ENCODE results near the gene SBF2. TPM values are rescaled to one million over a fixed set of nuclear protein-coding genes. Genes with fewer than 3 reads are reported as not detected.
A peak's percentile ranks its signal among the peaks of the same experiment; 100 is the strongest.

Gene SBF2
- total RNA-seq, 1 donor from 2014 or later: 12.0 TPM

- ATAC-seq (ENCODE audit: low read depth) (no peak), DNase-seq (no peak)
- ChIA-PET CTCF (no interaction called here), POLR2A (no interaction called here)
- Mint-ChIP-seq H3K27ac (no peak overlapping the region), H3K4me1 (peaks cover 2% of the 10 kb centered on the region), H3K9me3 (no peaks in the 10 kb centered on the region), H3K4me3 (no peak overlapping the region), H3K36me3 (ENCODE audit: low read depth) (peaks cover 7% of the 10 kb centered on the region), H3K27me3 (no peaks in the 10 kb centered on the region)
- intact Hi-C loops (cut with micrococcal nuclease): no loop called here
- TF ChIP-seq, protein P1, sequence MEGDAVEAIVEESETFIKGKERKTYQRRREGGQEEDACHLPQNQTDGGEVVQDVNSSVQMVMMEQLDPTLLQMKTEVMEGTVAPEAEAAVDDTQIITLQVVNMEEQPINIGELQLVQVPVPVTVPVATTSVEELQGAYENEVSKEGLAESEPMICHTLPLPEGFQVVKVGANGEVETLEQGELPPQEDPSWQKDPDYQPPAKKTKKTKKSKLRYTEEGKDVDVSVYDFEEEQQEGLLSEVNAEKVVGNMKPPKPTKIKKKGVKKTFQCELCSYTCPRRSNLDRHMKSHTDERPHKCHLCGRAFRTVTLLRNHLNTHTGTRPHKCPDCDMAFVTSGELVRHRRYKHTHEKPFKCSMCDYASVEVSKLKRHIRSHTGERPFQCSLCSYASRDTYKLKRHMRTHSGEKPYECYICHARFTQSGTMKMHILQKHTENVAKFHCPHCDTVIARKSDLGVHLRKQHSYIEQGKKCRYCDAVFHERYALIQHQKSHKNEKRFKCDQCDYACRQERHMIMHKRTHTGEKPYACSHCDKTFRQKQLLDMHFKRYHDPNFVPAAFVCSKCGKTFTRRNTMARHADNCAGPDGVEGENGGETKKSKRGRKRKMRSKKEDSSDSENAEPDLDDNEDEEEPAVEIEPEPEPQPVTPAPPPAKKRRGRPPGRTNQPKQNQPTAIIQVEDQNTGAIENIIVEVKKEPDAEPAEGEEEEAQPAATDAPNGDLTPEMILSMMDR (IDR thresholded peaks at IDR 0.05): no peak
These were observed 496.7 kb downstream of the SBF2 start for GRCh38 chr11:9797300-9797699.

DNA sequence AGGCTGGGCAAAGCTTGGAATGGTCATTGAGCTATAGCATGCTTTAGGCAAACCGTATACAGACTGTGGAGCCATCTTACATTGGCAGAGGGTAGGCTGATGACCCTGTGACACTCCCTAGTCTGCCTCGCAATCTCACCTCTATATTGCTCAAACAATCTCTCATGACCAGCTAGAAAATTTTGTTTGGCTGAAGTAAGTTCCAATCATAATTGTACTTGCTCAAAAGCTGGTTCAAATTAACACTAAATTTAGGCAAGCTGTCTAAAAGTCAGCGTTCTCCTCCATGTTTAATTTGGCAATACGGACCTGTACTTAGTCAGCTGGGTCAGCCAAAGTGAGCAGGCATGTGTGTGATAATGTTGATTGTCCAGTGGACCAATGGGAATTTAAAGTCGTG lies 497.2 kb downstream of the SBF2 start:
- ChIA-PET CTCF (no interaction called here), POLR2A (no interaction called here)
- no peaks in the 10 kb centered on the region for H3K27me3 Mint-ChIP-seq
- H3K9me3 Mint-ChIP-seq: no peaks in the 10 kb centered on the region
- no peak for DNase-seq
- H3K4me1 Mint-ChIP-seq: peaks cover 2% of the 10 kb centered on the region
- ATAC-seq (ENCODE audit: low read depth): no peak
- H3K27ac Mint-ChIP-seq: no peak overlapping the region
- peaks cover 8% of the 10 kb centered on the region for H3K36me3 Mint-ChIP-seq (ENCODE audit: low read depth)
- intact Hi-C loops (cut with micrococcal nuclease): no loop called here
- TF ChIP-seq, protein P1 (IDR thresholded peaks at IDR 0.05): no peak
- no peak overlapping the region for H3K4me3 Mint-ChIP-seq

DNA sequence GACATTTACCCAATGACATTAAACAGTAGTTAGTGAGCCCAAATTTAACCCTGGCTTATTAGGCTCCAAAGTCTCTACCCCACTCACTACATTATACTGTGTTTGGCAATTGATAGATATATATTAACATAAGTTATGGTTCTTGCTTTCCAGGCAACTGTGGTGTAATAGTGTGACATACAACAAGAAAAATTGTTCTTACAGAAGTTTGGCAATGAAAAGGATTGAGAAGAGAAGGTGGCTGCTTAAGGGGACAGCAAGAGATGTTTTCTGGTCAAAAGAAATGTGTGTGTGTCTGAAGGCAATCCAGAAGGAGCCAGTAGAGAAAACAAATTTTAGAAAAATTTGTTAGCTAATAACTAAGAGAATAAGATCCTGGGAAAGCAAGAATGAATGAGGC lies 497.8 kb downstream of the SBF2 start:
- Mint-ChIP-seq H3K4me1 (peaks cover 2% of the 10 kb centered on the region), H3K27ac (no peak overlapping the region), H3K27me3 (no peaks in the 10 kb centered on the region), H3K4me3 (no peak overlapping the region), H3K36me3 (ENCODE audit: low read depth) (peaks cover 11% of the 10 kb centered on the region), H3K9me3 (no peaks in the 10 kb centered on the region)
- intact Hi-C loops (cut with micrococcal nuclease): no loop called here
- POLR2A ChIA-PET: no interaction called here
- TF ChIP-seq, protein P1 (IDR thresholded peaks at IDR 0.05): no peak
- CTCF ChIA-PET: no interaction called here
- no peak for DNase-seq
- ATAC-seq (ENCODE audit: low read depth): no peak

- DNase-seq: no peak
- ChIA-PET CTCF (no interaction called here), POLR2A (no interaction called here)
- intact Hi-C loops (cut with micrococcal nuclease): no loop called here
- TF ChIP-seq, protein P1 (IDR thresholded peaks at IDR 0.05): no peak
- Mint-ChIP-seq H3K27me3 (no peaks in the 10 kb centered on the region), H3K4me3 (no peak overlapping the region), H3K36me3 (ENCODE audit: low read depth) (peaks cover 13% of the 10 kb centered on the region), H3K4me1 (peaks cover 20% of the 10 kb centered on the region), H3K9me3 (no peaks in the 10 kb centered on the region), H3K27ac (no peak overlapping the region)
- ATAC-seq (ENCODE audit: low read depth): no peak
These were observed 503.3 kb downstream of the SBF2 start for GRCh38 chr11:9790703-9791102.

DNA sequence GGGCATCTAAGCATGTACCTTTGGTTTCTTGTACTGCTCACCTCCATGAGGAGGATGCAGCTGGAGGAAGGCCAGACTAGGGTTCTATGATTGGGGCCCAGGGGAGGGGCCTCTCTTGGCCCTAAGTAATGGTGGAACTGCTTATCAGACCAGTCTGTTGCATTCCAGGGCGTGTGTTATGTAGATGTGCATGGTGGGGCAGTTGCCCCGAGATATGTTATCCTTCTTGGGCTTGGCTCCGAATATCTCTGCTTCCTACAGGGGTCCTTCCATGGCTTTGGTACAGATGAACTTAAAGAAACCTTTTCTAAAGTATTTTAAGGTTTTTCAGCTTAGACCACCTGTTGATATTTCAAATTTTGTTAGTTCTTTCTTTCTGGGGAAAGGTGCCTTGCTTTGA lies 504.1 kb downstream of the SBF2 start:
- H3K4me3 Mint-ChIP-seq: no peak overlapping the region
- ChIA-PET POLR2A (no interaction called here), CTCF (no interaction called here)

More for the DNA sequence above, 504.1 kb downstream of the SBF2 start:
- H3K4me1 Mint-ChIP-seq: peaks cover 20% of the 10 kb centered on the region
- H3K27ac Mint-ChIP-seq: peak overlapping the region; percentile 50
- no peak for ATAC-seq (ENCODE audit: low read depth)
- H3K9me3 Mint-ChIP-seq: no peaks in the 10 kb centered on the region
- intact Hi-C loops (cut with micrococcal nuclease): no loop called here
- peaks cover 17% of the 10 kb centered on the region for H3K36me3 Mint-ChIP-seq (ENCODE audit: low read depth)
- no peaks in the 10 kb centered on the region for H3K27me3 Mint-ChIP-seq
- TF ChIP-seq, protein P1 (IDR thresholded peaks at IDR 0.05): no peak
- no peak for DNase-seq
